Caco-2 (cell line): ENCODE results near the gene GET3. TPM values are rescaled to one million over a fixed set of nuclear protein-coding genes. Genes with fewer than 3 reads are reported as not detected.

Experiments
- BruUV-seq: library from RNA; stranded (reverse); fragments of 400-500 nt; replicated peaks from 2 replicates; lab custom pipeline; 2021; lab: Mats Ljungman, UMichigan
- CTCF ChIA-PET: fragments of 300-600 bp; sonication (Branson Sonifier 250); formaldehyde crosslinking; loops from one replicate; lab custom pipeline; 2022; ENCODE audit warnings: antibody characterized with exemption; lab: Charles Lee
- POLR2A ChIA-PET: fragments of 300-600 bp; sonication (Branson Sonifier 250); formaldehyde crosslinking; loops from one replicate; lab custom pipeline; 2022; ENCODE audit warnings: antibody characterized with exemption; lab: Charles Lee
- DNase-seq, 2 experiments: peaks; one replicate each; pipeline versions ENCODE4 v3.0.0 to v3.0.0-alpha.2; 2020 to 2022
- H3K27me3 ChIP-seq: replicated peaks from 2 replicates; pipeline ENCODE4 v1.6.0; 2011; ENCODE audit warnings: low read length; ENCODE audit not compliant: control insufficient read depth, insufficient read depth
- H3K36me3 ChIP-seq: 2 replicates; pipeline ENCODE4 v1.5.1; 2011; ENCODE audit warnings: low read length; ENCODE audit not compliant: control insufficient read depth, insufficient read depth
- H3K4me1 ChIP-seq: fragments of 250-450 bp; sonication (Bioruptor Pico); 2 replicates; pipeline ENCODE4 v1.5.1; 2020; ENCODE audit warnings: mild to moderate bottlenecking
- H3K4me3 ChIP-seq: 2 replicates; pipeline ENCODE4 v1.5.1; 2011; ENCODE audit warnings: low read depth, mild to moderate bottlenecking, control low read depth, low read length
- H3K9me3 ChIP-seq: fragments of 250-450 bp; sonication (Bioruptor Pico); 2 replicates; pipeline ENCODE4 v1.5.1; 2020; ENCODE audit warnings: mild to moderate bottlenecking, moderate library complexity
- H3K27ac Mint-ChIP-seq: one replicate; pipeline ENCODE4 v1.8.0; 2022; ENCODE audit warnings: mixed read lengths; ENCODE audit not compliant: unreplicated experiment
- H3K27me3 Mint-ChIP-seq: one replicate; pipeline ENCODE4 v1.8.0; 2022; ENCODE audit warnings: mixed read lengths; ENCODE audit not compliant: insufficient read depth, unreplicated experiment
- H3K36me3 Mint-ChIP-seq: one replicate; pipeline ENCODE4 v1.8.0; 2022; ENCODE audit warnings: mild to moderate bottlenecking, mixed read lengths; ENCODE audit not compliant: insufficient read depth, unreplicated experiment
- H3K4me1 Mint-ChIP-seq: one replicate; pipeline ENCODE4 v1.8.0; 2022; ENCODE audit warnings: low read depth, mixed read lengths; ENCODE audit not compliant: unreplicated experiment
- H3K4me3 Mint-ChIP-seq: one replicate; pipeline ENCODE4 v1.8.0; 2022; ENCODE audit warnings: mild to moderate bottlenecking, moderate library complexity, mixed read lengths; ENCODE audit not compliant: unreplicated experiment
- H3K9me3 Mint-ChIP-seq: one replicate; pipeline ENCODE4 v1.8.0; 2022; ENCODE audit warnings: mixed read lengths; ENCODE audit not compliant: unreplicated experiment
- CTCF ChIP-seq, 2 experiments: fragments of 200-600 bp in 1 of 2; IDR thresholded peaks; 1 replicate in 1 of 2; 2 replicates in 1 of 2; pipeline versions ENCODE4 v1.5.1 to v1.8.0; 2011 to 2022; ENCODE audit warnings: antibody characterized with exemption in 1 of 2, control low read depth in 1 of 2, inconsistent platforms in 1 of 2, low read depth in 1 of 2, low read length in 1 of 2, mild to moderate bottlenecking in 1 of 2, moderate library complexity in 1 of 2; ENCODE audit not compliant: insufficient read depth in 1 of 2, severe bottlenecking in 1 of 2, unreplicated experiment in 1 of 2
- intact Hi-C: fragments of 100-400 bp; cut with micrococcal nuclease; formaldehyde crosslinking; loops from one replicate; pipeline ENCODE4 v1.10.0; 2022; ENCODE audit not compliant: unreplicated experiment
- total RNA-seq: library from RNA; stranded (reverse); gene quantifications from 2 replicates; pipeline ENCODE4 v1.2.3, GENCODE V29; 2022

Gene GET3
- total RNA-seq, 1 experiment from 2014 or later: 57.1 TPM

GRCh38 chr19:12783849-12784393, 46.6 kb downstream of the GET3 start:
- peaks cover 44% of the 10 kb centered on the region for H3K4me1 ChIP-seq
- H3K27ac Mint-ChIP-seq: no peak overlapping the region
- BruUV-seq: no TSS peak
- peaks cover 14% of the 10 kb centered on the region for H3K4me1 Mint-ChIP-seq
- no peak overlapping the region for H3K4me3 Mint-ChIP-seq
- H3K36me3 Mint-ChIP-seq: no peaks in the 10 kb centered on the region
- peak; percentile 67 to 85 for DNase-seq
- ChIA-PET CTCF (no interaction called here), POLR2A (no interaction called here)
- no peak for TF ChIP-seq CTCF (IDR thresholded peaks at IDR 0.05; ENCODE audit: insufficient read depth in 1 of 2, low read depth in 1 of 2, low read length in 1 of 2, severe bottlenecking in 1 of 2, unreplicated experiment in 1 of 2)
- no peaks in the 10 kb centered on the region for H3K9me3 ChIP-seq
- no peaks in the 10 kb centered on the region for H3K36me3 ChIP-seq
- H3K27me3 Mint-ChIP-seq: no peaks in the 10 kb centered on the region
- H3K4me3 ChIP-seq: peak overlapping the region; percentile 50
- H3K27me3 ChIP-seq: no peaks in the 10 kb centered on the region
- intact Hi-C loops: no loop called here
- no peaks in the 10 kb centered on the region for H3K9me3 Mint-ChIP-seq

- no peaks in the 10 kb centered on the region for H3K9me3 Mint-ChIP-seq
- no peak overlapping the region for H3K27ac Mint-ChIP-seq
- BruUV-seq: no TSS peak
- DNase-seq: no peak
- Histone ChIP-seq H3K27me3 (no peaks in the 10 kb centered on the region), H3K36me3 (no peaks in the 10 kb centered on the region), H3K9me3 (no peaks in the 10 kb centered on the region), H3K4me3 (no peak overlapping the region), H3K4me1 (peaks cover 44% of the 10 kb centered on the region)
- TF ChIP-seq CTCF (IDR thresholded peaks at IDR 0.05; ENCODE audit: insufficient read depth in 1 of 2, low read depth in 1 of 2, low read length in 1 of 2, severe bottlenecking in 1 of 2, unreplicated experiment in 1 of 2): no peak
- no peaks in the 10 kb centered on the region for H3K27me3 Mint-ChIP-seq
- peaks cover 13% of the 10 kb centered on the region for H3K4me1 Mint-ChIP-seq
- intact Hi-C loops: no loop called here
- ChIA-PET POLR2A (no interaction called here), CTCF (no interaction called here)
- no peak overlapping the region for H3K4me3 Mint-ChIP-seq
- H3K36me3 Mint-ChIP-seq: no peaks in the 10 kb centered on the region
Observed at GRCh38 chr19:12784394-12784870, 47.1 kb downstream of the GET3 start.

GRCh38 chr19:12784871-12785430, 47.7 kb downstream of the GET3 start:
- H3K27me3 ChIP-seq: no peaks in the 10 kb centered on the region
- DNase-seq: no peak
- TF ChIP-seq CTCF (IDR thresholded peaks at IDR 0.05; ENCODE audit: insufficient read depth in 1 of 2, low read depth in 1 of 2, low read length in 1 of 2, severe bottlenecking in 1 of 2, unreplicated experiment in 1 of 2): no peak
- Mint-ChIP-seq H3K36me3 (peaks cover under 1% of the 10 kb centered on the region), H3K9me3 (no peaks in the 10 kb centered on the region), H3K4me3 (no peak overlapping the region), H3K27ac (no peak overlapping the region), H3K27me3 (no peaks in the 10 kb centered on the region), H3K4me1 (peaks cover 11% of the 10 kb centered on the region)
- no peak overlapping the region for H3K4me3 ChIP-seq
- intact Hi-C loops: no loop called here
- H3K4me1 ChIP-seq: peaks cover 43% of the 10 kb centered on the region
- H3K36me3 ChIP-seq: no peaks in the 10 kb centered on the region
- POLR2A ChIA-PET: no interaction called here
- H3K9me3 ChIP-seq: no peaks in the 10 kb centered on the region
- no TSS peak for BruUV-seq
- CTCF ChIA-PET: interaction anchor here (0.6 to 1.3 kb wide), 2 partner anchors 9 to 11 kb away, joined by 3 to 5 read pairs; no protein-coding TSS in a partner anchor
